Transverse colon (tissue), 4 donors: ENCODE measurements around the gene GNG13.

Experiments used
- CTCF ChIP-seq, 5 experiments: fragments of 200-600 bp in 3 of 5; fragments of 450-650 bp in 2 of 5; sonication (generic) in 3 of 5; IDR thresholded peaks; 1 replicate in 2 of 5; 2 replicates in 3 of 5; pipeline ENCODE4 v1.5.1; 2016 to 2017; ENCODE audit warnings: antibody characterized with exemption in 5 of 5, inconsistent platforms in 3 of 5, mild to moderate bottlenecking in 2 of 5, moderate library complexity in 1 of 5
- EP300 ChIP-seq: sonication (generic); formaldehyde crosslinking; IDR thresholded peaks from one replicate; pipeline ENCODE4 v1.6.1; 2017; ENCODE audit warnings: antibody characterized with exemption, low read depth
- POLR2A ChIP-seq: fragments of 450-650 bp; IDR thresholded peaks from one replicate; pipeline ENCODE4 v1.6.1; 2016; ENCODE audit warnings: antibody characterized with exemption, mild to moderate bottlenecking, moderate library complexity
- POLR2AphosphoS5 ChIP-seq, 3 donors: sonication (generic); formaldehyde crosslinking; IDR thresholded peaks; one replicate each; pipeline ENCODE4 v1.6.1; 2016; ENCODE audit warnings: antibody characterized with exemption in 3 of 3

GRCh38 chr16:807347-808084, 7.0 kb upstream of the GNG13 start:
- peak in 1 of 5 experiments; percentile 9 for TF ChIP-seq CTCF (IDR thresholded peaks at IDR 0.05)
- TF ChIP-seq POLR2AphosphoS5 (IDR thresholded peaks at IDR 0.05), result peak; percentile 77 to 90 (median 87)
- peak; percentile 83 for TF ChIP-seq POLR2A
- no peak for TF ChIP-seq EP300
